ENCODE results near the gene DLGAP1.

The DLGAP1 gene

DNA sequence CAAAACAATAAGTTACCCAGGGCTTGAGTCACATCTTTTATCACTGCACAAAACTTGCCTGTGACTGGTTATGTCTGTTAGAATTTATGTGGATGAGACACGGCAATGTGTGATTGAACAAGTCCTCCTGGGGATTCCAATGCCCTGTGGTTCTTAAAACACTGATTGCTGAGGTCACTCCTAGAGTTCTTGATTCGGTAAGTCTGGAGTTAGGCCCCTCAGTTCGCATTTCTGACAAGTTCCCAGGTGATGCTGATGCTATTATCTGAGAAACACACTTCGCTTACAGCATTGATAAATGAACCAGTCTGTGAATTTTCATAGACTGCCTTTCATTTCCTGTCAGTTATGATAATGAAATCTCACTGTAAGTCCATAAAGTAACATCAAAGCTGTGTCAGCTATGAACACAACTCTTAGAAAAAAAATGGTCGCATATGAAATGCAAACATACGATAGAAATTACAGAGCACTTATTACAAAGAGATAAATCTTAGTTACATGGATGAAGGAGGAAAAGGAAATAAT is 214.0 kb downstream of the DLGAP1 start (continued):
- TF ChIP-seq, protein P1, sequence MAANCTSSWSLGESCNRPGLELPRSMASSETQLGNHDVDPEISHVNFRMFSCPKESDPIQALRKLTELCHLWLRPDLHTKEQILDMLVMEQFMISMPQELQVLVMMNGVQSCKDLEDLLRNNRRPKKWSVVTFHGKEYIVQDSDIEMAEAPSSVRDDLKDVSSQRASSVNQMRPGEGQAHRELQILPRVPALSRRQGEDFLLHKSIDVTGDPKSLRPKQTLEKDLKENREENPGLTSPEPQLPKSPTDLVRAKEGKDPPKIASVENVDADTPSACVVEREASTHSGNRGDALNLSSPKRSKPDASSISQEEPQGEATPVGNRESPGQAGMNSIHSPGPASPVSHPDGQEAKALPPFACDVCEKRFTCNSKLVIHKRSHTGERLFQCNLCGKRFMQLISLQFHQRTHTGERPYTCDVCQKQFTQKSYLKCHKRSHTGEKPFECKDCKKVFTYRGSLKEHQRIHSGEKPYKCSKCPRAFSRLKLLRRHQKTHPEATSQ (tag by site-specific recombination; IDR thresholded peaks at IDR 0.05) = no peak
- no peak for TF ChIP-seq YY1 (tag by site-specific recombination; IDR thresholded peaks at IDR 0.05)
- TF ChIP-seq ZNF112 (tag by site-specific recombination; IDR thresholded peaks at IDR 0.05) = no peak
- no peak for TF ChIP-seq ZNF266 (tag by site-specific recombination; IDR thresholded peaks at IDR 0.05; ENCODE audit: low read depth)
- no peak for TF ChIP-seq ZNF248 (tag by site-specific recombination; IDR thresholded peaks at IDR 0.05)

DNA sequence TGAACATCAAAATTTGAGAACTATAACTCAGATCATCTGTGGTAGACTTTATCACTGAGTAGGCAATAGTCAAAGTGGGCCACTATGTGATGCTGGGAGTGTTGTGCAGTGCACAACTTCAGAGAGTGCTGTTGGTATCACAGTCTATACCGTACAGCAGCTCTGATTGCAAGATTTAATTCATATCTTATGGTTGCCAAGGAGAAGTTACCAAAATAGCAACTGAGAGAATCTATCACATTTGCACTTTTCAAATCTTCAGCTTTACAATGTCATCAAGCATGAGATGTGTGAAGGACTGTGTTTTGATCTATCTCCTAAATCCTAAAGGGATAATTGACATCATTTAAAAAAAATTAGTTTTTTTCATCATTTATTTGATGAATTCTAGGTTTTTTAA is 216.1 kb downstream of the DLGAP1 start:
- Histone ChIP-seq H3K4me1 (ENCODE audit: control insufficient read depth, insufficient read depth, low read length) (no peaks in the 10 kb centered on the region), H3K4me3 (ENCODE audit: low read depth, low read length) (no peak overlapping the region), H3K9me3 (ENCODE audit: control insufficient read depth, insufficient read depth, low read depth, low read length) (no peaks in the 10 kb centered on the region), H3K36me3 (ENCODE audit: control insufficient read depth in 2 of 2, insufficient read depth in 1 of 2, low read length in 2 of 2) (no peaks in the 10 kb centered on the region), H3K27ac (ENCODE audit: extremely low read depth, low read depth, low read length) (no peak overlapping the region)
- ChIA-PET CTCF (interaction anchor here (0.6 kb wide), 1 partner anchor 338 kb away, joined by 3 read pairs; no protein-coding TSS in a partner anchor), POLR2A (no interaction called here)
- TF ChIP-seq, protein P2, sequence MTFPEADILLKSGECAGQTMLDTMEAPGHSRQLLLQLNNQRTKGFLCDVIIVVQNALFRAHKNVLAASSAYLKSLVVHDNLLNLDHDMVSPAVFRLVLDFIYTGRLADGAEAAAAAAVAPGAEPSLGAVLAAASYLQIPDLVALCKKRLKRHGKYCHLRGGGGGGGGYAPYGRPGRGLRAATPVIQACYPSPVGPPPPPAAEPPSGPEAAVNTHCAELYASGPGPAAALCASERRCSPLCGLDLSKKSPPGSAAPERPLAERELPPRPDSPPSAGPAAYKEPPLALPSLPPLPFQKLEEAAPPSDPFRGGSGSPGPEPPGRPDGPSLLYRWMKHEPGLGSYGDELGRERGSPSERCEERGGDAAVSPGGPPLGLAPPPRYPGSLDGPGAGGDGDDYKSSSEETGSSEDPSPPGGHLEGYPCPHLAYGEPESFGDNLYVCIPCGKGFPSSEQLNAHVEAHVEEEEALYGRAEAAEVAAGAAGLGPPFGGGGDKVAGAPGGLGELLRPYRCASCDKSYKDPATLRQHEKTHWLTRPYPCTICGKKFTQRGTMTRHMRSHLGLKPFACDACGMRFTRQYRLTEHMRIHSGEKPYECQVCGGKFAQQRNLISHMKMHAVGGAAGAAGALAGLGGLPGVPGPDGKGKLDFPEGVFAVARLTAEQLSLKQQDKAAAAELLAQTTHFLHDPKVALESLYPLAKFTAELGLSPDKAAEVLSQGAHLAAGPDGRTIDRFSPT (tag by site-specific recombination; IDR thresholded peaks at IDR 0.05) = no peak
- TF ChIP-seq, protein P3, sequence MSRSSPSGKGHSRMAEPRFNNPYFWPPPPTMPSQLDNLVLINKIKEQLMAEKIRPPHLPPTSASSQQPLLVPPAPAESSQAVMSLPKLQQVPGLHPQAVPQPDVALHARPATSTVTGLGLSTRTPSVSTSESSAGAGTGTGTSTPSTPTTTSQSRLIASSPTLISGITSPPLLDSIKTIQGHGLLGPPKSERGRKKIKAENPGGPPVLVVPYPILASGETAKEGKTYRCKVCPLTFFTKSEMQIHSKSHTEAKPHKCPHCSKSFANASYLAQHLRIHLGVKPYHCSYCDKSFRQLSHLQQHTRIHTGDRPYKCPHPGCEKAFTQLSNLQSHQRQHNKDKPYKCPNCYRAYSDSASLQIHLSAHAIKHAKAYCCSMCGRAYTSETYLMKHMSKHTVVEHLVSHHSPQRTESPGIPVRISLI (tag by site-specific recombination; IDR thresholded peaks at IDR 0.05) = no peak
- TF ChIP-seq GLIS1 (tag by site-specific recombination; IDR thresholded peaks at IDR 0.05) = no peak
- TF ChIP-seq, protein P4, sequence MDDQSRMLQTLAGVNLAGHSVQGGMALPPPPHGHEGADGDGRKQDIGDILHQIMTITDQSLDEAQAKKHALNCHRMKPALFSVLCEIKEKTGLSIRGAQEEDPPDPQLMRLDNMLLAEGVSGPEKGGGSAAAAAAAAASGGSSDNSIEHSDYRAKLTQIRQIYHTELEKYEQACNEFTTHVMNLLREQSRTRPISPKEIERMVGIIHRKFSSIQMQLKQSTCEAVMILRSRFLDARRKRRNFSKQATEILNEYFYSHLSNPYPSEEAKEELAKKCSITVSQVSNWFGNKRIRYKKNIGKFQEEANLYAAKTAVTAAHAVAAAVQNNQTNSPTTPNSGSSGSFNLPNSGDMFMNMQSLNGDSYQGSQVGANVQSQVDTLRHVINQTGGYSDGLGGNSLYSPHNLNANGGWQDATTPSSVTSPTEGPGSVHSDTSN (CRISPR knock-in tag; IDR thresholded peaks at IDR 0.05) = no peak
- TF ChIP-seq, protein P5, sequence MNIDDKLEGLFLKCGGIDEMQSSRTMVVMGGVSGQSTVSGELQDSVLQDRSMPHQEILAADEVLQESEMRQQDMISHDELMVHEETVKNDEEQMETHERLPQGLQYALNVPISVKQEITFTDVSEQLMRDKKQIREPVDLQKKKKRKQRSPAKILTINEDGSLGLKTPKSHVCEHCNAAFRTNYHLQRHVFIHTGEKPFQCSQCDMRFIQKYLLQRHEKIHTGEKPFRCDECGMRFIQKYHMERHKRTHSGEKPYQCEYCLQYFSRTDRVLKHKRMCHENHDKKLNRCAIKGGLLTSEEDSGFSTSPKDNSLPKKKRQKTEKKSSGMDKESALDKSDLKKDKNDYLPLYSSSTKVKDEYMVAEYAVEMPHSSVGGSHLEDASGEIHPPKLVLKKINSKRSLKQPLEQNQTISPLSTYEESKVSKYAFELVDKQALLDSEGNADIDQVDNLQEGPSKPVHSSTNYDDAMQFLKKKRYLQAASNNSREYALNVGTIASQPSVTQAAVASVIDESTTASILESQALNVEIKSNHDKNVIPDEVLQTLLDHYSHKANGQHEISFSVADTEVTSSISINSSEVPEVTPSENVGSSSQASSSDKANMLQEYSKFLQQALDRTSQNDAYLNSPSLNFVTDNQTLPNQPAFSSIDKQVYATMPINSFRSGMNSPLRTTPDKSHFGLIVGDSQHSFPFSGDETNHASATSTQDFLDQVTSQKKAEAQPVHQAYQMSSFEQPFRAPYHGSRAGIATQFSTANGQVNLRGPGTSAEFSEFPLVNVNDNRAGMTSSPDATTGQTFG (tag by site-specific recombination; IDR thresholded peaks at IDR 0.05; ENCODE audit: borderline replicate concordance) = no peak
- TF ChIP-seq, protein P6, sequence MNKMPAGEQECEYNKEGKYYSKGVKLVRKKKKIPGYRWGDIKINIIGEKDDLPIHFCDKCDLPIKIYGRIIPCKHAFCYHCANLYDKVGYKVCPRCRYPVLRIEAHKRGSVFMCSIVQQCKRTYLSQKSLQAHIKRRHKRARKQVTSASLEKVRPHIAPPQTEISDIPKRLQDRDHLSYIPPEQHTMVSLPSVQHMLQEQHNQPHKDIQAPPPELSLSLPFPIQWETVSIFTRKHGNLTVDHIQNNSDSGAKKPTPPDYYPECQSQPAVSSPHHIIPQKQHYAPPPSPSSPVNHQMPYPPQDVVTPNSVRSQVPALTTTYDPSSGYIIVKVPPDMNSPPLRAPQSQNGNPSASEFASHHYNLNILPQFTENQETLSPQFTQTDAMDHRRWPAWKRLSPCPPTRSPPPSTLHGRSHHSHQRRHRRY (tag by site-specific recombination; IDR thresholded peaks at IDR 0.05) = no peak
- TF ChIP-seq ZNF426 (tag by site-specific recombination; IDR thresholded peaks at IDR 0.05) = no peak
- TF ChIP-seq, protein P7, sequence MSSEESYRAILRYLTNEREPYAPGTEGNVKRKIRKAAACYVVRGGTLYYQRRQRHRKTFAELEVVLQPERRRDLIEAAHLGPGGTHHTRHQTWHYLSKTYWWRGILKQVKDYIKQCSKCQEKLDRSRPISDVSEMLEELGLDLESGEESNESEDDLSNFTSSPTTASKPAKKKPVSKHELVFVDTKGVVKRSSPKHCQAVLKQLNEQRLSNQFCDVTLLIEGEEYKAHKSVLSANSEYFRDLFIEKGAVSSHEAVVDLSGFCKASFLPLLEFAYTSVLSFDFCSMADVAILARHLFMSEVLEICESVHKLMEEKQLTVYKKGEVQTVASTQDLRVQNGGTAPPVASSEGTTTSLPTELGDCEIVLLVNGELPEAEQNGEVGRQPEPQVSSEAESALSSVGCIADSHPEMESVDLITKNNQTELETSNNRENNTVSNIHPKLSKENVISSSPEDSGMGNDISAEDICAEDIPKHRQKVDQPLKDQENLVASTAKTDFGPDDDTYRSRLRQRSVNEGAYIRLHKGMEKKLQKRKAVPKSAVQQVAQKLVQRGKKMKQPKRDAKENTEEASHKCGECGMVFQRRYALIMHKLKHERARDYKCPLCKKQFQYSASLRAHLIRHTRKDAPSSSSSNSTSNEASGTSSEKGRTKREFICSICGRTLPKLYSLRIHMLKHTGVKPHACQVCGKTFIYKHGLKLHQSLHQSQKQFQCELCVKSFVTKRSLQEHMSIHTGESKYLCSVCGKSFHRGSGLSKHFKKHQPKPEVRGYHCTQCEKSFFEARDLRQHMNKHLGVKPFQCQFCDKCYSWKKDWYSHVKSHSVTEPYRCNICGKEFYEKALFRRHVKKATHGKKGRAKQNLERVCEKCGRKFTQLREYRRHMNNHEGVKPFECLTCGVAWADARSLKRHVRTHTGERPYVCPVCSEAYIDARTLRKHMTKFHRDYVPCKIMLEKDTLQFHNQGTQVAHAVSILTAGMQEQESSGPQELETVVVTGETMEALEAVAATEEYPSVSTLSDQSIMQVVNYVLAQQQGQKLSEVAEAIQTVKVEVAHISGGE (tag by site-specific recombination; conservative IDR thresholded peaks at IDR 0.05; ENCODE audit: low read depth) = no peak
- TF ChIP-seq ZNF830 (tag by site-specific recombination; IDR thresholded peaks at IDR 0.05; ENCODE audit: low read depth) = no peak
- TF ChIP-seq, protein P8, sequence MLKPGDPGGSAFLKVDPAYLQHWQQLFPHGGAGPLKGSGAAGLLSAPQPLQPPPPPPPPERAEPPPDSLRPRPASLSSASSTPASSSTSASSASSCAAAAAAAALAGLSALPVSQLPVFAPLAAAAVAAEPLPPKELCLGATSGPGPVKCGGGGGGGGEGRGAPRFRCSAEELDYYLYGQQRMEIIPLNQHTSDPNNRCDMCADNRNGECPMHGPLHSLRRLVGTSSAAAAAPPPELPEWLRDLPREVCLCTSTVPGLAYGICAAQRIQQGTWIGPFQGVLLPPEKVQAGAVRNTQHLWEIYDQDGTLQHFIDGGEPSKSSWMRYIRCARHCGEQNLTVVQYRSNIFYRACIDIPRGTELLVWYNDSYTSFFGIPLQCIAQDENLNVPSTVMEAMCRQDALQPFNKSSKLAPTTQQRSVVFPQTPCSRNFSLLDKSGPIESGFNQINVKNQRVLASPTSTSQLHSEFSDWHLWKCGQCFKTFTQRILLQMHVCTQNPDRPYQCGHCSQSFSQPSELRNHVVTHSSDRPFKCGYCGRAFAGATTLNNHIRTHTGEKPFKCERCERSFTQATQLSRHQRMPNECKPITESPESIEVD (tag by site-specific recombination; IDR thresholded peaks at IDR 0.05) = no peak
- TF ChIP-seq ZNF514 (tag by site-specific recombination; IDR thresholded peaks at IDR 0.05) = no peak
- TF ChIP-seq ZNF677 (tag by site-specific recombination; IDR thresholded peaks at IDR 0.05) = no peak
